Measurements from ENCODE around the gene KMT2C. TPM values are rescaled to one million over a fixed set of nuclear protein-coding genes. Genes with fewer than 3 reads are reported as not detected.
"Not testable (repeated sequence)": the region's sequence is repeated elsewhere in the genome, so short reads cannot be mapped to it uniquely, and the experiment has no call there.

KMT2C gene
- total and polyA plus RNA-seq, 2 of the 13 experiments (the other 11 are each of a cell fraction or from before 2014, with no cell fraction given): 7.1 to 14.4 TPM

DNA sequence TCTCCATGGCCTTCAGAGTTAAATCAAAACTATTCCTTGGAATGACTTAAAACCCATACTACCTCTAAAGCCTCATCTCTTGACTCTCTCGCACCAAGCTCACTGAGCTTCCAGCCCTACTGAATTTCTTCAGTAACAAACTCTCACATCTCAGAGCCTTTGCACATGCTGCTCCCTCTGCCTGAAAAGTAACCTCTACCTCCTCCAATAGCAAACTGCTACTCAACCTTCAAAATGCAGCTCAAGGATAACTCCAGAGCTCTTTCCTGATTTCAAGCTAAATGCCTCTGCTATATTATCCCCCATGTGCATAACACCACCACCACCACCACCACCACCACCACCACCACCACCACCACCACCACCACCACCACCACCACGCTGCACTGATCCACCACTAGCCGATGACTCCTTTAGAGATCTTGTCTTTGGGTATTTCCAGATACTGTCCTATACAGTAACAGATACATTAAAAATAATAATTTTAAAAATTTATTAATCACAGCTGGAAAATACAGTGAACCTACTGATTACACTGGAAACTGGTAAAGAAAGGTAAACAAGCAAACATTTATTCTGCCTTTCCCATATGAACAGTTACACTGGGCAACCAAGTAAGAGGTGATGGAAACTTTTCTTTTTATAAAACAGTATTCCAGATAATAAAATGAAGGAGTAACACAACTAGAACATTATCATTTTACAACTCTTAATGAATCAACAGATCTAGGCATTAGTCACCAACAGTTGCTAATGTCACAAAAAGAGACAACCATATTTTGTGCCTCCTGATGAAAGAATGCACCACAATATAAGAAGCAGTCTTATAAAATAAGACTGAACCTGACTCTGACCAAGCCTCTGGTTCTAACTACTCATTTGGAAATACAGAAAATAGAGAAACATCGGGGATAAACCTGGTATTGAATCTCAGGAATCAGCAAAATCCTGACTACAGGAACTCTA, 51.3 kb downstream of the KMT2C start:
- BruUV-seq (replicated peaks); DNase-seq (ENCODE audit: low spot score); H4K20me1 ChIP-seq (ENCODE audit: insufficient read depth, low read length); H3K4me1 ChIP-seq (ENCODE audit: insufficient read depth, low read length); FAIRE-seq; H3K36me3 ChIP-seq (replicated peaks in 1 of 2; ENCODE audit: control insufficient read depth in 1 of 2, insufficient read depth in 2 of 2, low read length in 2 of 2); CTCF ChIA-PET (ENCODE audit: low intra/inter-chr PET ratio, low total read pairs); ATAC-seq; H3K27ac ChIP-seq (ENCODE audit: extremely low read length, insufficient read depth, low read length); intact Hi-C loops (cut with micrococcal nuclease; ENCODE audit: unreplicated experiment); H2AFZ ChIP-seq (ENCODE audit: low read length); in situ Hi-C loops (cut with HindIII; ENCODE audit: extremely low pct_ligation_motif_present, low pct_unique_long_range_greater_than_20kb); H3K4me3 ChIP-seq (replicated peaks in 1 of 3; ENCODE audit: insufficient read depth in 1 of 3, low read depth in 2 of 3, low read length in 3 of 3); H3K9ac ChIP-seq (ENCODE audit: insufficient read depth, low read depth, low read length); POLR2A ChIA-PET; H3K27me3 ChIP-seq (ENCODE audit: control insufficient read depth in 1 of 2, insufficient read depth in 2 of 2, low read length in 2 of 2); H3K4me2 ChIP-seq (ENCODE audit: low read depth, low read length): not testable (repeated sequence)
- Histone ChIP-seq H3K9me3 (ENCODE audit: low read length) (peaks cover 46% of the 10 kb centered on the region), H3K79me2 (ENCODE audit: insufficient read depth, low read length) (peaks cover 32% of the 10 kb centered on the region)
- WGBS (ENCODE audit: low lambda C conversion rate): 51% methylated on average over 4 of the region's 4 CpGs

DNA sequence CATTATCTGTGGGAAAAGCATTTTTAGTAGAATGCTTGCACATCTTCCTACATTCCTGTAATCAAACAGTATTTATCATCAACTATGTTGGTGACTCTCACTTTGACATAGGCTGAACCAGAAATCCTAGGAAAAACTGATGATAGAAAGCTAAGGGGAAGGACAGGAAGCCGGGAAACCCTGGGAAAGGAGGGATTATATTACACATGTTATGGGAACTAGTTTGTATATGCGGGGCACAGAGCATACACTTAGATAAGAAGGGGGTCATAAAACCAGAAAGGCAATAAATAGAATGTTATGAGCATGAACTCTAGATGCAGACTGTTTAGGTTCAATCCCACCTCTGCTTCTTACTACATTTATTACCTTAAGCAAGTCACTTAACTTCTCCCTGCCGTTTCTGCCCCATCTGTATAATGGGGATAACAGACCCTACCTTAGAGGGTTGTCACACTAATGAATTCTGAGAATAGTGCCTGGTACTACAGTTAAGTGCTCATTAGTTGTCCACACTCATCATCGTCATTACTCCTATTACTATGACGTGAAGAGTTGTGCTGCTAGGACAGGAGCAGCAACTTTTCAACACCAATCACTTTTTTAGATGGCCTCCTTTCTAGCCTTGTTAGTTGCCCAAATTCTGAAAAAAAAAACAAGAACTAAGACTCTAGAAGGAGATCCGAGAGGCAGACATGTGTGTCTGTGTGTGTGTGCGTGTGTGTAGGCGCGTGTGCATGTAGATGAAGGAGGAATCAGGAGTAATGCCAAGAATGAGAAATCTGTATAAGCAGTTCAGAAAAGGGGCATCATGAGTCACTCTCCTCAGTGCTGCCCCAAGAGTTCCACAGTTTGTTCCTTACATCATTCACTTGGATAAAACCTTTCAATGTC, 52.2 kb downstream of the KMT2C start:
- POLR2A ChIA-PET: no interaction called here
- Histone ChIP-seq H3K27me3 (ENCODE audit: control insufficient read depth in 1 of 2, insufficient read depth in 2 of 2, low read length in 2 of 2) (no peaks in the 10 kb centered on the region; a peak in 1 of 5 replicates), H3K36me3 (replicated peaks in 1 of 2; ENCODE audit: control insufficient read depth in 1 of 2, insufficient read depth in 2 of 2, low read length in 2 of 2) (no peaks in the 10 kb centered on the region), H3K27ac (ENCODE audit: extremely low read length, insufficient read depth, low read length) (no peak overlapping the region), H3K9me3 (ENCODE audit: low read length) (peaks cover 47% of the 10 kb centered on the region), H3K4me2 (ENCODE audit: low read depth, low read length) (no peak overlapping the region), H3K9ac (ENCODE audit: insufficient read depth, low read depth, low read length) (no peak overlapping the region), H2AFZ (ENCODE audit: low read length) (no peak overlapping the region), H3K79me2 (ENCODE audit: insufficient read depth, low read length) (peaks cover 32% of the 10 kb centered on the region), H3K4me3 (replicated peaks in 1 of 3; ENCODE audit: insufficient read depth in 1 of 3, low read depth in 2 of 3, low read length in 3 of 3) (no peak overlapping the region), H3K4me1 (ENCODE audit: insufficient read depth, low read length) (no peaks in the 10 kb centered on the region), H4K20me1 (ENCODE audit: insufficient read depth, low read length) (no peaks in the 10 kb centered on the region)
- ATAC-seq (no peak), DNase-seq (ENCODE audit: low spot score) (no peak), FAIRE-seq (no peak)
- in situ Hi-C loops (cut with HindIII; ENCODE audit: extremely low pct_ligation_motif_present, low pct_unique_long_range_greater_than_20kb): no loop called here
- no TSS peak for BruUV-seq (replicated peaks)
- CTCF ChIA-PET (ENCODE audit: low intra/inter-chr PET ratio, low total read pairs): no interaction called here
- intact Hi-C loops (cut with micrococcal nuclease; ENCODE audit: unreplicated experiment): no loop called here
- WGBS (ENCODE audit: low lambda C conversion rate): 73% methylated on average over 9 of the region's 9 CpGs
- TF ChIP-seq CAMTA2 (CRISPR knock-in tag; IDR thresholded peaks at IDR 0.05; ENCODE audit: borderline replicate concordance): no peak
- TF ChIP-seq CHD4 (IDR thresholded peaks at IDR 0.05; ENCODE audit: borderline replicate concordance, low read length): no peak
- TF ChIP-seq ZNF891 (CRISPR knock-in tag; IDR thresholded peaks at IDR 0.05): no peak
- no peak for TF ChIP-seq DPF2 (CRISPR knock-in tag; IDR thresholded peaks at IDR 0.05; ENCODE audit: borderline replicate concordance, low read depth)
- no peak for TF ChIP-seq IKZF1 (IDR thresholded peaks at IDR 0.05)
- TF ChIP-seq, protein P1, sequence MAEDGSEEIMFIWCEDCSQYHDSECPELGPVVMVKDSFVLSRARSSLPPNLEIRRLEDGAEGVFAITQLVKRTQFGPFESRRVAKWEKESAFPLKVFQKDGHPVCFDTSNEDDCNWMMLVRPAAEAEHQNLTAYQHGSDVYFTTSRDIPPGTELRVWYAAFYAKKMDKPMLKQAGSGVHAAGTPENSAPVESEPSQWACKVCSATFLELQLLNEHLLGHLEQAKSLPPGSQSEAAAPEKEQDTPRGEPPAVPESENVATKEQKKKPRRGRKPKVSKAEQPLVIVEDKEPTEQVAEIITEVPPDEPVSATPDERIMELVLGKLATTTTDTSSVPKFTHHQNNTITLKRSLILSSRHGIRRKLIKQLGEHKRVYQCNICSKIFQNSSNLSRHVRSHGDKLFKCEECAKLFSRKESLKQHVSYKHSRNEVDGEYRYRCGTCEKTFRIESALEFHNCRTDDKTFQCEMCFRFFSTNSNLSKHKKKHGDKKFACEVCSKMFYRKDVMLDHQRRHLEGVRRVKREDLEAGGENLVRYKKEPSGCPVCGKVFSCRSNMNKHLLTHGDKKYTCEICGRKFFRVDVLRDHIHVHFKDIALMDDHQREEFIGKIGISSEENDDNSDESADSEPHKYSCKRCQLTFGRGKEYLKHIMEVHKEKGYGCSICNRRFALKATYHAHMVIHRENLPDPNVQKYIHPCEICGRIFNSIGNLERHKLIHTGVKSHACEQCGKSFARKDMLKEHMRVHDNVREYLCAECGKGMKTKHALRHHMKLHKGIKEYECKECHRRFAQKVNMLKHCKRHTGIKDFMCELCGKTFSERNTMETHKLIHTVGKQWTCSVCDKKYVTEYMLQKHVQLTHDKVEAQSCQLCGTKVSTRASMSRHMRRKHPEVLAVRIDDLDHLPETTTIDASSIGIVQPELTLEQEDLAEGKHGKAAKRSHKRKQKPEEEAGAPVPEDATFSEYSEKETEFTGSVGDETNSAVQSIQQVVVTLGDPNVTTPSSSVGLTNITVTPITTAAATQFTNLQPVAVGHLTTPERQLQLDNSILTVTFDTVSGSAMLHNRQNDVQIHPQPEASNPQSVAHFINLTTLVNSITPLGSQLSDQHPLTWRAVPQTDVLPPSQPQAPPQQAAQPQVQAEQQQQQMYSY (CRISPR knock-in tag; IDR thresholded peaks at IDR 0.05): no peak
- no peak for TF ChIP-seq PRPF4 (IDR thresholded peaks at IDR 0.05; ENCODE audit: low read depth, low read length, poor library complexity, severe bottlenecking)
- TF ChIP-seq TAF15 (IDR thresholded peaks at IDR 0.05; ENCODE audit: low read depth, low read length, poor library complexity, severe bottlenecking): no peak
- no peak for TF ChIP-seq ZMYM3 (CRISPR knock-in tag; IDR thresholded peaks at IDR 0.05)
- TF ChIP-seq ZNF484 (CRISPR knock-in tag; IDR thresholded peaks at IDR 0.05; ENCODE audit: borderline replicate concordance, low read depth): no peak
